SK-N-MC (cell line): ENCODE measurements around the gene RUNX2.

ENCODE experiments used
- EZH2 ChIP-seq: fragments of 200-600 bp; sonication (generic); IDR thresholded peaks from one replicate; pipeline ENCODE4 v1.6.1; 2017; ENCODE audit warnings: antibody characterized with exemption
- FOXP2 ChIP-seq: optimal IDR thresholded peaks from 2 replicates; pipeline ENCODE3; 2011; ENCODE audit warnings: mild to moderate bottlenecking, moderate library complexity; ENCODE audit not compliant: insufficient read depth; ENCODE audit errors: extremely low read length, control extremely low read depth
- POLR2AphosphoS5 ChIP-seq: IDR thresholded peaks from 2 replicates; pipeline ENCODE4 v1.6.1; 2012; ENCODE audit warnings: mild to moderate bottlenecking, low read depth, low read length, borderline replicate concordance

DNA sequence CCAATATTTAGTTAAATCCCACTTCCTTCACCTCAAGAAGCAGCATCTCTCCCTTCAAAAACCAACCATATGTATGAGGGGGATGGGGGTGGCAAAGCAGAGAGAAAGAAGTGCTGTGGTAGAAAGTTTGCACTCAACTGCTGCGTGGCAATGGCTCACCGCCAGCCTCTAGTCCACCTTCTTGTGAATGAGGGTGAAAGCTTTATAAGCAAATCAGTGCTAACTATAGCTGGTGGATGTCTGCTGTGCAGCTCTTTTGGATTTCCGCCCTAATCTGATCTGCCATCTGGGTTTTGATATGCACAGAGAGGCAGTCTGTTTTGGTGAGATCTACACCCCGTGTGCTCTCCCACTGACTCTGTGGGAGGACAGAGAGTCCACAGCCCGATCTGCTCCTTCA, 330.8 kb downstream of the RUNX2 start:
- TF ChIP-seq EZH2 (no peak), POLR2AphosphoS5 (no peak), FOXP2 (no peak)
